Measurements from ENCODE around the gene GPR84. TPM values are rescaled to one million over a fixed set of nuclear protein-coding genes. Genes with fewer than 3 reads are reported as not detected.

The GPR84 gene
- total and polyA plus RNA-seq, 2 of the 8 experiments (the other 6 are each of a cell fraction or from before 2014, with no cell fraction given) = 0.09 TPM; not detected in 1

DNA sequence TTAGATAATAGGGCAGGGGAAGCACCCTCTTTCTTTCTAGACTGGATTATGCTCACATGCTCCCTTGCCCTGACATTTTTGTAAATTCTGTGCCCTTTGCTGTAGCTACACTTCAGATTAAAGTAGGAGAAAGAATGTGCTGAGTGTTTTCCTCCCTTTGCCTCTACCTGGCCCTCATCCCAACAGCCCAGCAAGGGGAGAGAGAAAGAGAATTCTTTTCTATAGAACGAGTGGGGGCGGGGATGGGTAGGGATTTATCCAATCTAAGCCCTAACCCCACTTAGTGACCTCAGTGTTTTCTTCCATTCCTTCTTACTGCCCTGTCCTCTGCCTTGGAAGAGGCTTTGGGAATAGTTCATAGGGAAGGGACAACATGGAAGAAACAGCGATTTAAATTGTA is 13.5 kb downstream of the GPR84 start:
- H3K4me2 ChIP-seq (ENCODE audit: insufficient read depth in 1 of 2, low read depth in 2 of 2, low read length in 2 of 2) = peak overlapping the region; percentile 4 to 80; a peak in 3 of 4 replicates
- H2BK12ac ChIP-seq (ENCODE audit: low read depth, low read length) = no peak overlapping the region
- H3K79me1 ChIP-seq (ENCODE audit: low read depth, low read length) = no peaks in the 10 kb centered on the region
- no peak overlapping the region for H3K56ac ChIP-seq (replicated peaks; ENCODE audit: insufficient read length, low read depth, low read length)
- H3K27ac ChIP-seq (ENCODE audit: low read depth, low read length) = no peak overlapping the region
- TF ChIP-seq BCL11A (IDR thresholded peaks at IDR 0.05; ENCODE audit: low read depth in 2 of 2, low read length in 2 of 2) = no peak
- TF ChIP-seq POLR2AphosphoS5 (IDR thresholded peaks at IDR 0.05; ENCODE audit: low read depth, low read length) = peak; percentile 64; the same call in 1 of the 2 replicates
- TF ChIP-seq SP1 (IDR thresholded peaks at IDR 0.05; ENCODE audit: low read depth, low read length) = peak; percentile 52; the same call in 1 of the 2 replicates
- 0 out of 4 replicates have a peak, but pooled peaks of 1 of the 2 experiments have one; percentile 39 for TF ChIP-seq SIN3A (conservative IDR thresholded peaks at IDR 0.05 in 1 of 2, IDR thresholded peaks at IDR 0.05 in 1 of 2; ENCODE audit: low read depth in 1 of 2, low read length in 2 of 2)
- TF ChIP-seq MAFK (IDR thresholded peaks at IDR 0.05; ENCODE audit: low read depth, low read length) = no peak
- 0 out of 2 replicates have a peak, but pooled peaks have one; percentile 41 for TF ChIP-seq TCF12 (IDR thresholded peaks at IDR 0.05; ENCODE audit: low read depth, low read length)
- TF ChIP-seq HDAC2 (IDR thresholded peaks at IDR 0.05; ENCODE audit: borderline replicate concordance in 1 of 2, low read depth in 2 of 2, low read length in 2 of 2) = 0 out of 4 replicates have a peak, but pooled peaks of 1 of the 2 experiments have one; percentile 16
- H2AFZ ChIP-seq (ENCODE audit: low read length) = no peak overlapping the region
- peaks cover 3% of the 10 kb centered on the region for H3K23me2 ChIP-seq (ENCODE audit: low read depth, low read length)
- H3K4ac ChIP-seq (replicated peaks; ENCODE audit: insufficient read length, low read depth, low read length) = no peak overlapping the region
- H3K9me3 ChIP-seq (ENCODE audit: insufficient read depth in 2 of 2, low read depth in 1 of 2, low read length in 1 of 2) = no peaks in the 10 kb centered on the region
- H3K4me1 ChIP-seq (replicated peaks in 1 of 4; ENCODE audit: control insufficient read depth in 3 of 4, insufficient read depth in 4 of 4, low read length in 3 of 4) = peaks cover 20 to 56% (median 28%) of the 10 kb centered on the region in 4 experiments
- FAIRE-seq (no peak), DNase-seq (ENCODE audit: low read depth in 1 of 2, low spot score in 2 of 2) (no peak)
- ChIA-PET POLR2A (ENCODE audit: partially characterized antibody) (interaction anchor here (0.9 to 6.3 kb wide), 14 partner anchors 8 to 139 kb away, joined by 3 to 74 read pairs (median 13); partner anchors contain the start of genes CBX5, COPZ1 and HNRNPA1), CTCF (ENCODE audit: partially characterized antibody) (interaction anchor here (0.5 to 6.2 kb wide), 15 partner anchors 9 to 142 kb away, joined by 3 to 121 read pairs (median 7); no protein-coding TSS in a partner anchor)
- no peak overlapping the region for H2AK5ac ChIP-seq (ENCODE audit: low read depth, low read length)
- no peak overlapping the region for H4K8ac ChIP-seq (ENCODE audit: extremely low read depth, insufficient read depth, low read length)
- H3K9ac ChIP-seq (replicated peaks in 1 of 4; ENCODE audit: extremely low read depth in 1 of 4, low read depth in 3 of 4, low read length in 3 of 4) = no peak overlapping the region
- H2BK15ac ChIP-seq (ENCODE audit: low read length) = no peak overlapping the region
- no peak overlapping the region for H4K91ac ChIP-seq (replicated peaks; ENCODE audit: insufficient read length, low read length)
- no peak overlapping the region for H4K5ac ChIP-seq (ENCODE audit: insufficient read length, low read depth, low read length)
- H2BK20ac ChIP-seq (ENCODE audit: low read length) = no peak overlapping the region
- no peak overlapping the region for H3K23ac ChIP-seq (ENCODE audit: insufficient read length)
- H4K20me1 ChIP-seq (replicated peaks in 1 of 2; ENCODE audit: control insufficient read depth in 1 of 2, insufficient read depth in 2 of 2, low read length in 2 of 2) = no peaks in the 10 kb centered on the region
- no peak overlapping the region; a peak in 1 of 8 replicates for H3K4me3 ChIP-seq (ENCODE audit: extremely low read depth in 1 of 4, insufficient read depth in 2 of 4, low read depth in 3 of 4, low read length in 4 of 4)
- H2BK120ac ChIP-seq (replicated peaks; ENCODE audit: low read depth, low read length) = no peak overlapping the region
- H3K14ac ChIP-seq (ENCODE audit: insufficient read length) = no peak overlapping the region
- H3K27me3 ChIP-seq (replicated peaks in 1 of 4; ENCODE audit: control insufficient read depth in 3 of 4, extremely low read depth in 1 of 4, insufficient read depth in 3 of 4, low read length in 3 of 4) = peaks cover 0 to 9% (median 4%) of the 10 kb centered on the region in 4 experiments; a peak in 3 of 7 replicates
- H3K18ac ChIP-seq (ENCODE audit: extremely low read depth, low read length) = no peak overlapping the region
- no peaks in the 10 kb centered on the region for H3K79me2 ChIP-seq (ENCODE audit: control insufficient read depth in 1 of 2, insufficient read depth in 2 of 2, low read length in 2 of 2)
- no peak overlapping the region for H2BK5ac ChIP-seq (ENCODE audit: low read depth, low read length)
- peaks cover 0 to 27% (median 17%) of the 10 kb centered on the region in 4 experiments; a peak in 6 of 8 replicates for H3K36me3 ChIP-seq (ENCODE audit: control insufficient read depth in 2 of 4, insufficient read depth in 4 of 4, low read length in 3 of 4)
- WGBS, 2 experiments (ENCODE audit: extremely low coverage in 1 of 2, insufficient coverage in 1 of 2, insufficient read length in 1 of 2, insufficient replicate concordance in 2 of 2, low coverage in 1 of 2, low lambda C conversion rate in 2 of 2, missing lambda C conversion rate in 1 of 2) = 36% methylated on average over 3 of the region's 3 CpGs; no CpG with 5 or more reads in 1 of the 2 experiments

All from H1 (cell line).